HG03139 (cell line): Measurements from ENCODE around the gene TBX19.

ENCODE experiments used
- ATAC-seq: cut with Tn5 transposase; IDR thresholded peaks from one replicate; pipeline ENCODE4 v1.9.1; 2021; ENCODE audit not compliant: unreplicated experiment

Gene TBX19

DNA sequence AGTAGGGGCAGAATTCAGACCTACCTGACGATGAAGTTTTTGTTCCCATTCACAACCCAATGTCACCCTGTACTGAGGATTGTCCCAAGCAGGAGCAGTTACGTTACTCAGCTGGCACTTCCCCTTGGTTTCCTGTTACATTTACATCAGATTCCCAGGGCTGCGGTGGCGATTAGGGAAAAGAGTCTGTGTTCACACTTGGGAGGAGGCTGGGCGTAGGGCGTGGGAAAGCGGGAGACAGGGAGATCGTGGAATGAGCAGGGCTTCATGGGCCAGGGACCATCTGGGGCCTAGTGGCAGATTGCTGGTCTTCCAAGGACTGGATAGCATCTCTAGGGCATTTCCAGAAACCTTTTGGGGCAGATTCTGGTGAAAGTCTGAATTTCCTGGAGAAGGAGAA lies 39.0 kb downstream of the TBX19 start:
- no peak for ATAC-seq

DNA sequence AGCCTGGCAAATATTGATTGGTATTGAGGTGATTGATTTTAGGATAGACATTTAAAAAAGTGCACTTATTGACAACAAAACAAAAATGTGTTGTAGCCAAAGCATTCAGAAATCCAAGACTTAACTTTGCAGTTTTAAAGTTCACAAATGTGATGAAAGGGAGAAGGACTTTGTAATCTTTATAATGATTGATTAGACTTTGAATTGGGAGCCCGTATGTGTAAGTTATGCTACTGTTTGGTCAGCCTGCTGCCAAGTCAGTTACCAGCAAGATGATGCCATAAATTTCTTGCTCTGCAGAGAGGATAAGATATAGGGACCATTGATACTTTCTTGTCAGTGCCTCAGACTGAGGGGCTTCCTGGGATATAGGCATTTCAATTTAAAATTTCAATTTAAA lies 39.5 kb downstream of the TBX19 start:
- no peak for ATAC-seq

DNA sequence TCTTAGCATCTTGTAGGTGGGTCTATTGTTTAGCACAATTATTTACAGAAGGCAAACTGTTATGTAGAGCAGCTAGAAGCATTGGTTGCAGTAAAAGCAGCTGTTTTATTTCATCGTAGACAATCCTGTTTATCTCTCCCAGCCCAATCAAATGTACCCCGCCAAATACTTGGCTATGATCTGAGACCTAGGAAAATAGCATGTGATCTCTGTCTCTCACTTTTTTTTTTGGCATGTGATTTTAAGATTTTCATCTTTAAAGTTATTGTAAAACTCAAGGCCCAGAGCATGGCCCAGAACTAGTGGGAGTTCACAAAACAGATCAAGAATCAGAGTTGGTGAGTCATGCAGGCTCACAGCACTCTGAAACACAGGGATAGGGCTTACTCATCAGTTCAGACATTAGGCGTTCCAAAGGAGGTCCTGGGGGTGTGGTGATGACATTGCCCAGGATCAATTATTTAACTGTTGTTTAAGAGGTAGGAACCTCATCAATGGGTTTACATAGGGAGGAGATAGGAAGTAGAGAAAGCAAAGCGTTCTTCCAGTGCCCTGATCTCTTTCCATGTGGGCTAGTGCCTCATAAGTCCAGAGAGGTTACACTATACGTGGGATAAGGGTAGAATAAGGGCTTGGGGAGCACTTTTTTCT lies 40.2 kb downstream of the TBX19 start:
- ATAC-seq = no peak

DNA sequence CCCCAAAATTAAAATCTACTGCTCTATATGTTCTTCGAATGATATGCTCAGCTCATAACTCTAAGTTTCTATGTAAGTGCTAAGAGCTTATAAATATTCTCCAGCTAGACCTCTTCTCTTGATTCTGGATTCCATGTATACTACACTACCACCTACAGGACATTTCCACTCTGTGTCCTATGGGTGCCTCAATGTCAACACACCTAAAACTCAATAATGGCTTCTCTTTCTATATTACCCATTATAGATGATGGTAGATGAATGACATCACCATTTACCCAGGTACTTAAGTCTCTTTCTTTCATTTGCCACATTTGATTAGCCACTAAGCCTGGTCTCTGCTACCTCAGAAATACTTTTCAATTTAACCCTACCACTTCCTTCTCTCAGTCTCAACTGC lies 41.3 kb downstream of the TBX19 start:
- no peak for ATAC-seq

GRCh38 chr1:168324745-168325425 lies 44.2 kb downstream of the TBX19 start:
- no peak for ATAC-seq

- ATAC-seq = no peak
These were observed 48.2 kb downstream of the TBX19 start for GRCh38 chr1:168328731-168329364.

GRCh38 chr1:168330285-168330684 lies 49.6 kb downstream of the TBX19 start:
- no peak for ATAC-seq

GRCh38 chr1:168331569-168331968 lies 50.9 kb downstream of the TBX19 start:
- ATAC-seq = no peak

GRCh38 chr1:168333562-168334276 lies 53.0 kb downstream of the TBX19 start:
- no peak for ATAC-seq

GRCh38 chr1:168335500-168335899 lies 54.8 kb downstream of the TBX19 start:
- ATAC-seq = no peak

- no peak for ATAC-seq
These were observed 58.2 kb downstream of the TBX19 start for GRCh38 chr1:168338589-168339503.

DNA sequence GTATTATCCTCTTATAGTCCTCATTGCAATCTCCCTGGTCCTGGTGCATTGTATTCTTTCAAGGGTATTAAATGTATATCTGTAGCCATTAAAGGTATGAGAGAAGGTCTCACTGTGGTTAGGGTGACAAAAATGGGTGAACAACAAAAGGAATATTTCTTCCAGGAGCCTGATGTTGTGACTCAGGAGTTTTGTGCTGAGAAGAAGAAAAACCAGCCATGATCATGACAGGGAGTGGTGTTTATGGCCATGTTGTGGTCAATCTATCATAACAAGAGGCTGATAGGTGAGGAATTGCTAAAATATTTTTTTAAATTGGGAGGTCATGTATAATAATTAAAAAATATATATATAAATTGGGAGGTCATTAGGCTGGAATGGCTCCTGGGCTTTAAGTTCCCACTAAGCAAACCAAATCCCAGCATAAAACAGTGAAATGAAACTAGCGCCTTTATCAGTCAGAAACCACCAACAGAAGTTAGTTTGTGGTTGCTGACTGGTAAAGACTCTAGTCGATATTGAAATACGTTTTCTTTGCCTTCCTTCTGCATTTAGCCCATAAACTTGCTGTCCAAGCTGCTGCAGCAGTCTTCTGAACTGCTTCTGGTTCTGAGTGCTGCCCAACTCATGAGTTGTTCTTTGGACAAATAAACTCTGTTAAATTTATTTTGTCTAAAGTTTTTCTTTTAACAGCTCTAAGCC lies 60.3 kb downstream of the TBX19 start:
- no peak for ATAC-seq

DNA sequence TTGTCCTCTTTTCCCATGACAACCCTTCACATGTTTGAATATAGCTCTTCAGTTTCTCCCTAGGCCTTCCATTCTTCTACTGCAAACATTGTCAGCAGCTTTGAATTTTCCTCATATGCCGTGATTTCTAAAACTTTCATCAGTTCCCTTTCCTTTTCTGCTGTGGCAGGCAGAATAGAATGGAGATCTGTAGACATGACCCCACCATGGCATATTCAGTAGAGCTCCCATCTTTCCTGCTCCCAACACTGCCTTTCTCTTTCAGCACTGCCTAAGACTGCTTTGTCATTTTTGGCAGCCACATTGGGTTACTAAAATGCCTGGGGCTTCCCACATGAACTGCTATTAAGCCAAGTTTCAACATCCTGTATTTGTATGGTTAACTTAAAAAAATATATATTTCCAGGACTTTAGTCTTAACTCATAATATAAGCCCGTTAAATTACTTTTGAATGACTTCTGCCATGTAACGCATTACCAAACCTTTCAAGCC lies 60.9 kb downstream of the TBX19 start:
- ATAC-seq = no peak

DNA sequence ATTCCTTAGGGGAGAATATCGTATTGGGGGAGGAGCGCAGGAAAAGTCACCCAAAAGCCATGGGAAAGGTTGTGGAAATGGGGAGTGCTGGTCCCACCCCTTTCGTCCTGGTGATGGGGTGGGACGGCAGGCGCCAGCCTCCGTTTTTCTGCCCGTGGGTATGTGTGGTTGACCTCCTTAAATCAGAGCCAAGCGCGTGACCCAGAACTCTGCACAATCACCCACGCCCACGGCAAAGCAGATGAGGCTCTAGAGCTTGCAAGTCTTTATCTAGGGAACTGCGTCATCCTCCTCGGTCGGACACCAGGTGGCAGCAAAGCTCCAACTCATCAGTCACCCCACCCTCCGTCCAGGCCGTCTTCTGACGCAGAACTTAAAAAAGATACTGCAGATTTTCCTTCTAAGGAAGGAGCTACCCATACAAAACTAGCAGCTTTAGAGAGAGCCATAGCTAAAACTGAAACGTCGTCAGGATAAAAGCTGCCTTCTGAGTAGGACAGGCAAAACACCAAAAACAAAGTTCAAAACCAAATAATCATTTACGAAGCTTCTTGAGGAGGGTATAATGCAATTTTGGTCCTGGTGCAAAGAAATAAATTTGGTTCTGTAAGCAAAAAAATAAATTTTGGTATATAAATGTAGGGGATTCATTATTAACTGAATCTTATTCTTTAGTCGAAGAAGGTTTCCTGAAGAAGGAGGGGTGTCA lies 62.0 kb downstream of the TBX19 start:
- peak; percentile 90 for ATAC-seq

DNA sequence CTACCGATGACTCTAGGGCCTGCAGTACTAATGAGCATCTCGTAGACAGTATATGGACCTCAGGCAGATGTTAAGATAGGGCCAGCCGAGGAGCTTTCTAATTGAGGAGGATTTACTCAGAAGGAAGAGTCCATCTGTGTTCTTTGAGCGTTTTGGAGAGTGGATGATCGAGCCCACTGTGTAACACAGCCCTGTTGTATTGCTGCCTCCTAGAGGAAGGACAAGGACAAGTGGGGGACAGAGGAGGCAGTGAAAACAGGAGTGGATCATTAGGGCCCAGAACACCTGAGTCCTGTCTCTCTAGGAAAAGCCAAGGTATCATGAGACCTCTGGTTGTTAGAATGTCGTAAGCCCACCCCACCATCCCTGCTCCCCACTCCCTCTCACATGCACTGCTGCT lies 62.9 kb downstream of the TBX19 start:
- ATAC-seq = no peak

- ATAC-seq = no peak
These were observed 63.8 kb downstream of the TBX19 start for GRCh38 chr1:168344517-168344916.

- no peak for ATAC-seq
These were observed 65.3 kb downstream of the TBX19 start for GRCh38 chr1:168345939-168346338.

DNA sequence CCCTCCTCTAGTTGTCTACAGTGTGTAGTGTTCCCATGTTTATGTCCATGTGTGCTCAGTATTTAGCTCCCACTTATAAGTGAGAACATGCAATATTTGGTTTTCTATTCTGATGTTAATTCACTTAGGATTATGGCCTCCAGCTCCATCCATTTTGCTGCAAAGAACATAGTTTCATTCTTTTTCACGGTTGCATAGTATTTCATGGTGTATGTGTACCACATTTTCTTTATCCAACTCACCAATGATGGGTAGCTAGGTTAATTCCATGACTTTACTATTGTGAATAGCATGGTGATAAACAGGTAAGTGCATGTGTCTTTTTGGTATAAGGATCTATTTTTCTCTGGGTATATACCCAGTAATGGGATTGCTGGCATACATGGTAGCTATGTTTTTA lies 67.0 kb downstream of the TBX19 start:
- no peak for ATAC-seq

GRCh38 chr1:168348146-168348709 lies 67.6 kb downstream of the TBX19 start:
- ATAC-seq = no peak
